Peyer's patch (tissue), 4 donors: ENCODE data around the gene ATXN1.

Experiments used
- POLR2A ChIP-seq, 2 donors: fragments of 450-650 bp; IDR thresholded peaks; one replicate each; pipeline ENCODE4 v1.5.1; 2017; ENCODE audit warnings: antibody characterized with exemption in 2 of 2, mild to moderate bottlenecking in 2 of 2, moderate library complexity in 2 of 2
- TF ChIP-seq, protein P1 (sequence below), 6 experiments: fragments of 450-650 bp in 4 of 6; fragments of 200-600 bp in 2 of 6; sonication (generic) in 1 of 6; IDR thresholded peaks; one replicate each; pipeline ENCODE4 v1.5.1; 2017 to 2019; ENCODE audit warnings: antibody characterized with exemption in 6 of 6, mild to moderate bottlenecking in 3 of 6, moderate library complexity in 1 of 6

- TF ChIP-seq, protein P1, sequence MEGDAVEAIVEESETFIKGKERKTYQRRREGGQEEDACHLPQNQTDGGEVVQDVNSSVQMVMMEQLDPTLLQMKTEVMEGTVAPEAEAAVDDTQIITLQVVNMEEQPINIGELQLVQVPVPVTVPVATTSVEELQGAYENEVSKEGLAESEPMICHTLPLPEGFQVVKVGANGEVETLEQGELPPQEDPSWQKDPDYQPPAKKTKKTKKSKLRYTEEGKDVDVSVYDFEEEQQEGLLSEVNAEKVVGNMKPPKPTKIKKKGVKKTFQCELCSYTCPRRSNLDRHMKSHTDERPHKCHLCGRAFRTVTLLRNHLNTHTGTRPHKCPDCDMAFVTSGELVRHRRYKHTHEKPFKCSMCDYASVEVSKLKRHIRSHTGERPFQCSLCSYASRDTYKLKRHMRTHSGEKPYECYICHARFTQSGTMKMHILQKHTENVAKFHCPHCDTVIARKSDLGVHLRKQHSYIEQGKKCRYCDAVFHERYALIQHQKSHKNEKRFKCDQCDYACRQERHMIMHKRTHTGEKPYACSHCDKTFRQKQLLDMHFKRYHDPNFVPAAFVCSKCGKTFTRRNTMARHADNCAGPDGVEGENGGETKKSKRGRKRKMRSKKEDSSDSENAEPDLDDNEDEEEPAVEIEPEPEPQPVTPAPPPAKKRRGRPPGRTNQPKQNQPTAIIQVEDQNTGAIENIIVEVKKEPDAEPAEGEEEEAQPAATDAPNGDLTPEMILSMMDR (IDR thresholded peaks at IDR 0.05) = no peak
- no peak for TF ChIP-seq POLR2A (IDR thresholded peaks at IDR 0.05)
These were observed 106.6 kb downstream of the ATXN1 start for GRCh38 chr6:16654701-16655100.
